Vagina (tissue), 2 donors: ENCODE data around the gene SLC25A4.

Experiments used
- POLR2A ChIP-seq, 2 donors: fragments of 450-650 bp; IDR thresholded peaks; one replicate each; pipeline ENCODE4 v1.6.1; 2017; ENCODE audit warnings: antibody characterized with exemption in 2 of 2, mild to moderate bottlenecking in 2 of 2, moderate library complexity in 2 of 2
- POLR2AphosphoS5 ChIP-seq, 2 donors: sonication (generic); formaldehyde crosslinking; IDR thresholded peaks; one replicate each; pipeline ENCODE4 v1.9.0; 2017; ENCODE audit warnings: antibody characterized with exemption in 2 of 2, mild to moderate bottlenecking in 2 of 2, low read depth in 1 of 2; ENCODE audit not compliant: insufficient read depth in 1 of 2
- TF ChIP-seq, protein P1 (sequence below), 3 experiments: fragments of 450-650 bp in 2 of 3; fragments of 200-600 bp in 1 of 3; sonication (generic) in 1 of 3; IDR thresholded peaks; one replicate each; pipeline ENCODE4 v1.5.1; 2017 to 2019; ENCODE audit warnings: antibody characterized with exemption in 3 of 3, mild to moderate bottlenecking in 2 of 3, moderate library complexity in 2 of 3

DNA sequence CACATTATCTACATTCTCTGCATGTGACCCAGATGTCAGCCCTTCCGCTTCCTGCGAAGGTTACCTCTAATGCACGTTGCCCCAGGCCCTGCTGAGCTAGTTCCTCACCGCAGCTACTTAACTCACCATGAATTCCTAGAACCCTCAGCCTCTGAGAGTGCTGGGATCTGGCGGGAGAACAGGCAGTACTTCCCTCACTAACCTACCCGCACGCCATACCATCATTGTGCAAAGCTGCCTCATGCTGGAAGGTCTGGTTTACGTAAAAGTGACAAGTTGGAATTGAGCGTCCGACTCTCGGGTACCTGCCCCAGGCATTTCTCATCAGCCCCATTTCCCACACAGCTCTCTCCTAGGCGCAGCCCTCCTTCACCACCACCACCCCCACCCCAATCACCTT lies 6.3 kb downstream of the SLC25A4 start:
- TF ChIP-seq, protein P1, sequence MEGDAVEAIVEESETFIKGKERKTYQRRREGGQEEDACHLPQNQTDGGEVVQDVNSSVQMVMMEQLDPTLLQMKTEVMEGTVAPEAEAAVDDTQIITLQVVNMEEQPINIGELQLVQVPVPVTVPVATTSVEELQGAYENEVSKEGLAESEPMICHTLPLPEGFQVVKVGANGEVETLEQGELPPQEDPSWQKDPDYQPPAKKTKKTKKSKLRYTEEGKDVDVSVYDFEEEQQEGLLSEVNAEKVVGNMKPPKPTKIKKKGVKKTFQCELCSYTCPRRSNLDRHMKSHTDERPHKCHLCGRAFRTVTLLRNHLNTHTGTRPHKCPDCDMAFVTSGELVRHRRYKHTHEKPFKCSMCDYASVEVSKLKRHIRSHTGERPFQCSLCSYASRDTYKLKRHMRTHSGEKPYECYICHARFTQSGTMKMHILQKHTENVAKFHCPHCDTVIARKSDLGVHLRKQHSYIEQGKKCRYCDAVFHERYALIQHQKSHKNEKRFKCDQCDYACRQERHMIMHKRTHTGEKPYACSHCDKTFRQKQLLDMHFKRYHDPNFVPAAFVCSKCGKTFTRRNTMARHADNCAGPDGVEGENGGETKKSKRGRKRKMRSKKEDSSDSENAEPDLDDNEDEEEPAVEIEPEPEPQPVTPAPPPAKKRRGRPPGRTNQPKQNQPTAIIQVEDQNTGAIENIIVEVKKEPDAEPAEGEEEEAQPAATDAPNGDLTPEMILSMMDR (IDR thresholded peaks at IDR 0.05), result no peak
- no peak for TF ChIP-seq POLR2A (IDR thresholded peaks at IDR 0.05)
- TF ChIP-seq POLR2AphosphoS5 (IDR thresholded peaks at IDR 0.05; ENCODE audit: insufficient read depth in 1 of 2, low read depth in 1 of 2), result no peak
